Spleen (tissue), 7 donors: ENCODE measurements around the gene MEOX2.

Source experiments
- CTCF ChIP-seq, 11 experiments: fragments of 200-600 bp in 7 of 11; fragments of 450-650 bp in 4 of 11; sonication (generic) in 4 of 11; IDR thresholded peaks in 8 of 11; conservative IDR thresholded peaks in 3 of 11; 1 replicate in 7 of 11; 2 replicates in 4 of 11; pipeline versions ENCODE4 v1.4.0 to v1.8.0; 2016 to 2021; ENCODE audit warnings: antibody characterized with exemption in 11 of 11, inconsistent platforms in 4 of 11, mild to moderate bottlenecking in 1 of 11
- POLR2A ChIP-seq, 3 donors: fragments of 450-650 bp; IDR thresholded peaks; one replicate each; pipeline ENCODE4 v1.5.1; 2017; ENCODE audit warnings: antibody characterized with exemption in 3 of 3, mild to moderate bottlenecking in 1 of 3
- POLR2AphosphoS5 ChIP-seq, 3 donors: sonication (generic); formaldehyde crosslinking; IDR thresholded peaks; one replicate each; pipeline ENCODE4 v1.5.1; 2017; ENCODE audit warnings: antibody characterized with exemption in 3 of 3
- donor health status: DM: no; HTN: no; CAD: no; lungs with moderate emphysema.
- donor health status: DM: no; HTN: no; CAD: no.
- donor health status: DM: no; HTN: no; CAD: no.

GRCh38 chr7:15604166-15604565, 82.3 kb downstream of the MEOX2 start:
- TF ChIP-seq CTCF (IDR thresholded peaks at IDR 0.05 in 8 of 11, conservative IDR thresholded peaks at IDR 0.05 in 3 of 11) (no peak), POLR2AphosphoS5 (IDR thresholded peaks at IDR 0.05) (no peak), POLR2A (IDR thresholded peaks at IDR 0.05) (no peak)
